CD1c-positive myeloid dendritic cell (primary cell): ENCODE measurements around the gene CXCL8.
A peak's percentile ranks its signal among the peaks of the same experiment; 100 is the strongest.
"Not testable (repeated sequence)": the region's sequence is repeated elsewhere in the genome, so short reads cannot be mapped to it uniquely, and the experiment has no call there.

Experiments used
- DNase-seq: peaks from one replicate; pipeline ENCODE4 v3.0.0-alpha.2; 2016; ENCODE audit errors: extremely low spot score

The CXCL8 gene

GRCh38 chr4:73740353-73740778 lies at the start of gene CXCL8:
TSS of gene CXCL8 (plus strand) at chr4:73740569. CDS start at chr4:73740659, 90 bp downstream.
- DNase-seq, result peak; percentile 91

GRCh38 chr4:73691201-73691600 lies 49.2 kb upstream of the CXCL8 start:
- not testable (repeated sequence) for DNase-seq

- no peak for DNase-seq
These were observed 48.6 kb upstream of the CXCL8 start for GRCh38 chr4:73691759-73692158.

- DNase-seq, result no peak
These were observed 48.1 kb upstream of the CXCL8 start for GRCh38 chr4:73692254-73692653.

GRCh38 chr4:73692701-73693100 lies 47.7 kb upstream of the CXCL8 start:
- DNase-seq, result no peak

GRCh38 chr4:73693811-73694210 lies 46.6 kb upstream of the CXCL8 start:
- no peak for DNase-seq

GRCh38 chr4:73698217-73698616 lies 42.2 kb upstream of the CXCL8 start:
- no peak for DNase-seq

GRCh38 chr4:73701116-73701515 lies 39.3 kb upstream of the CXCL8 start:
- no peak for DNase-seq

- no peak for DNase-seq
These were observed 37.5 kb upstream of the CXCL8 start for GRCh38 chr4:73702796-73703287.

- no peak for DNase-seq
These were observed 37.0 kb upstream of the CXCL8 start for GRCh38 chr4:73703320-73703719.

- peak; percentile 97 for DNase-seq
These were observed 35.9 kb upstream of the CXCL8 start for GRCh38 chr4:73704314-73705055.

- no peak for DNase-seq
These were observed 35.3 kb upstream of the CXCL8 start for GRCh38 chr4:73705056-73705432.

- no peak for DNase-seq
These were observed 34.6 kb upstream of the CXCL8 start for GRCh38 chr4:73705721-73706120.

- no peak for DNase-seq
These were observed 33.6 kb upstream of the CXCL8 start for GRCh38 chr4:73706811-73707210.

- DNase-seq, result no peak
These were observed 33.0 kb upstream of the CXCL8 start for GRCh38 chr4:73707269-73707875.

- DNase-seq, result peak; percentile 72
These were observed 32.3 kb upstream of the CXCL8 start for GRCh38 chr4:73707918-73708577.

GRCh38 chr4:73709451-73710033 lies 30.8 kb upstream of the CXCL8 start:
- peak; percentile 84 for DNase-seq

GRCh38 chr4:73710094-73710493 lies 30.3 kb upstream of the CXCL8 start:
- no peak for DNase-seq

GRCh38 chr4:73711989-73712388 lies 28.4 kb upstream of the CXCL8 start:
- DNase-seq, result no peak

GRCh38 chr4:73713650-73714049 lies 26.7 kb upstream of the CXCL8 start:
- DNase-seq, result no peak

GRCh38 chr4:73714647-73715046 lies 25.7 kb upstream of the CXCL8 start:
- no peak for DNase-seq

GRCh38 chr4:73715659-73716058 lies 24.7 kb upstream of the CXCL8 start:
- no peak for DNase-seq
